DMS 273 (cell line): ENCODE measurements around the gene ITIH1.
"Not testable (repeated sequence)": the region's sequence is repeated elsewhere in the genome, so short reads cannot be mapped to it uniquely, and the experiment has no call there.

Experiments used
- DNase-seq: peaks from one replicate; lab custom pipeline; 2025; ENCODE audit not compliant: unreplicated experiment; lab: John Stamatoyannopoulos, UW

The ITIH1 gene, protein sequence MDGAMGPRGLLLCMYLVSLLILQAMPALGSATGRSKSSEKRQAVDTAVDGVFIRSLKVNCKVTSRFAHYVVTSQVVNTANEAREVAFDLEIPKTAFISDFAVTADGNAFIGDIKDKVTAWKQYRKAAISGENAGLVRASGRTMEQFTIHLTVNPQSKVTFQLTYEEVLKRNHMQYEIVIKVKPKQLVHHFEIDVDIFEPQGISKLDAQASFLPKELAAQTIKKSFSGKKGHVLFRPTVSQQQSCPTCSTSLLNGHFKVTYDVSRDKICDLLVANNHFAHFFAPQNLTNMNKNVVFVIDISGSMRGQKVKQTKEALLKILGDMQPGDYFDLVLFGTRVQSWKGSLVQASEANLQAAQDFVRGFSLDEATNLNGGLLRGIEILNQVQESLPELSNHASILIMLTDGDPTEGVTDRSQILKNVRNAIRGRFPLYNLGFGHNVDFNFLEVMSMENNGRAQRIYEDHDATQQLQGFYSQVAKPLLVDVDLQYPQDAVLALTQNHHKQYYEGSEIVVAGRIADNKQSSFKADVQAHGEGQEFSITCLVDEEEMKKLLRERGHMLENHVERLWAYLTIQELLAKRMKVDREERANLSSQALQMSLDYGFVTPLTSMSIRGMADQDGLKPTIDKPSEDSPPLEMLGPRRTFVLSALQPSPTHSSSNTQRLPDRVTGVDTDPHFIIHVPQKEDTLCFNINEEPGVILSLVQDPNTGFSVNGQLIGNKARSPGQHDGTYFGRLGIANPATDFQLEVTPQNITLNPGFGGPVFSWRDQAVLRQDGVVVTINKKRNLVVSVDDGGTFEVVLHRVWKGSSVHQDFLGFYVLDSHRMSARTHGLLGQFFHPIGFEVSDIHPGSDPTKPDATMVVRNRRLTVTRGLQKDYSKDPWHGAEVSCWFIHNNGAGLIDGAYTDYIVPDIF

DNA sequence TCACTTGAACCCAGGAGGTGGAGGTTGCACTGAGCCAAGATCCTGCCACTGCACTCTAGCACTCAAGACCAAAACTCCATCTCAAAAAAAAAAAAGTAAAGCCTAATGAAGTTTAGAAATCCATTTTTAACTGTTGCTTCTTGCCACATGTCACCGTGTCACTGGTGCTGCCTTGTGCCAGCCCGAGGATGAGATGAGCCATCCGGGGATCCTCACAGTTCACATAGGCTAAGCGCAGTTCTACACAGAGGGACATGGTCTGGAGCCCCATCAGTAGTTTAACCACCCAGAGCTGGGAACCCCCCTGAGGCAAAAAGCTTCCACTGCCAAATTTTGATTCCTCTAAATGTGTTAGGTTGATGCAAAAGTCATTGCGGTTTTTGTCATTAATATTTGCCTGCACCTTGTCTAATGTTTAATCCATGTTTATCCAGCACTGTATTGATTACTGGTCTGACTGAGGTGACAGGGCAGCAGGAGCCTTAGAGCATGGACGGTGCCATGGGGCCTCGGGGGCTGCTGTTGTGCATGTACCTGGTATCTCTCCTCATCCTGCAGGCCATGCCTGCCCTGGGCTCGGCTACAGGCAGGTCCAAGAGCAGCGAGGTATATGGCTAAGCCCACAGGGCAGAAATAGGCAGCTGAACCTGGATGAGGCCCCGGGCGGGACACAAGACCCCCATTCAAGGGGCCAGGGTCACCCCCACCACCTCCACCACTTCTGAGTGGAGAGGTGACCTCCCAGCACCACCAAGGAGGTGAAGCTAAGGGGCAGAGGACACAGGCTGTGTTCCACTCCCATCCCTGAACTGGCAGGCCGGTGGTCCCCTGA is at the start of gene ITIH1:
ITIH1 (plus strand) TSS at position 473 of the 832 bp plus-strand sequence; CDS start at position 490, 17 bp downstream.
- DNase-seq: no peak

DNA sequence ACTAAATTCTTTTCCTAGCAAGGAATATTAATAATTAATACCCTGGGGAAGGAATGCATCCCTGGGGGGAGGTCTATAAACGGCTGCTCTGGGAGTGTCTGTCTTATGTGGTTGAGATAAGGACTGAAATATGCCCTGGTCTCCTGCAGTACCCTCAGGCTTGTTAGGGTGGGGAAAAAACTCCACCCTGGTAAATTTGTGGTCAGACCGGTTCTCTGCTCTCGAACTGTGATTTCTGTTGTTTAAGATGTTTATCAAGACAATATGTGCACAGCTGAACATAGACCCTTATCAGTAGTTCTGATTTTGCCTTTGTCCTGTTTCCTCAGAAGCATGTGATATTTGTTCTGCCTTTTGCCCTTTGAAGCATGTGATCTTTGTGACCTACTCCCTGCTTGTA is 48.6 kb upstream of the ITIH1 start:
- DNase-seq: not testable (repeated sequence)

DNA sequence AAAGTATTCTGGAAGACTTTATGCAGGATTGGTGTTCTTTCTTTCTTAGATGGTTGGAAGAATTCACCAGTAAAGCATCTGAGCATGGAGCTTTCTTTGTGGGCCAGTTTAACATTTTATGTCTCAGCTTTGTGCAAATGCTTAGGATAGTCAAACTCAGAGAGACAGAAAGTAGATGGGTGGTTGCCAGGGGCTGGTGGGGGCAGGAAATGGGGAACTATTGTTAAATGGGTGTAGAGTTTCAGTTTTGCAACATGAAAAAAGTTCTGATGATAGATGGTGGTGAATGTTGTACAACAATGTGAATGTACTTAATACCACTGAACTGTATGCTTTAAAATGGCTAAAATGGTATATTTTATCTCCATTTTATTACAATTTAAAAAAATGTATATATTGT is 46.7 kb upstream of the ITIH1 start:
- DNase-seq: no peak

DNA sequence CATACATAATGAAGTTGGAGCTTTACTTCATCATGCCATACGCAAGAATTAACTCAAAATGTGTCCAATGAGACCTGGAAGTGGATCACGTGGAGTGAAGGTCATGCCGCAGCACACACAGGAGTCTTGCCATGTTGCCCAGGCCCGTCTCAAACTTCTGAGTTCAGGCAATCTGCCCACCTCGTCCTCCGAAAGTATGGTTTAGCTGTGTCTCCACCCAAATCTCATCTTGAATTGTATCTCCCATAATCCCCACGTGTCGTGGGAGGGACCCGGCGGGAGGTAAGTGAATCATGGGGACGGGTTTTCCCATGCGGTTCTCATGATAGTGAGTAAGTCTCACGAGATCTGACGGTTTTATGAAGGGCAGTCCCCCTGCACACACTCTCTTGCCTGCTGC is 45.8 kb upstream of the ITIH1 start:
- no peak for DNase-seq

DNA sequence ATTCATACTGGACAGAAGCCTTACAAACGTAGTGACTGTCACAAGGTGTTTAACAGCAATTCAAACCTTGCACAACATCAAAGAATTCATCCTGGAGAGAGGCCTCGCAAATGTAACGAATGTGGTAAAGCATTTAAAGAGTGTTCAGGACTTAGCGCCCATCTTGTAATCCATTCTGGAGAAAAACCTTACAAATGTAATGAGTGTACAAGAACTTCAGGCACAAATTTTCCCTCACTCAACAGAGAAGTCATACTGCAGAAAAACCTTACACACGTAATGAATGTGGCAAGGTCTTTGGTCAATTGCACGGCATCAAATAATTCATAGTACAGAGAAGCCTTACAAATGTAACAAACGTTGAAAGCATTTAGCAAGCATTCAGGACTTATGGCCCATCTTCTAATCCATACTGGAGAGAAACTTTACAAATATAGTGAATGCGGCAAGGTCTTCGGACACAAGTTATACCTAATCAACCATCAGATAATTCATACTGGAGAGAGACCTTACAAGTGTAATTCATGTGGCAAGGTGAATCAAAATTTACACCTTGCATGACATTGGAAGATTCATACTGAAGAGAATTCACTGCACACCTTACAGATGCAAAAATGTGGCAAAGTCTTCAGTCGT is 44.0 kb upstream of the ITIH1 start:
- no peak for DNase-seq

DNA sequence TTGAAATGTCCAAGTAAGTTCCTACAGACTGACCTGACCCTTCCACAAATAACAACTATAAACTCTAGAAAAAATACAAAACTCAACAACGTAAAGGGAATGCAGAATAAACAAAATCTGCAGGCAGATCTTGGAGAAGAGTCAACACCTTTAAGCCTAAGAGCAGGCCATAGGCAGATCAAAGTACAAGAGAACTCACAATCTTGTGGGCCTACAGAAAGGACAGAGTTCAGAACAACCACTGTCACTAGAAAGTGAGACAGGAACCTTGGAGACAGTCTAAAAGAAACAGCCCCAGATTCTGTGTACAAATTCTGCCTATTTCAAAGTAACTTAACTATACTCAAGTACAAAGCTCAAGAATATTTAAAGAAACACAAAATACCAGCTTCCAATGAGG is 37.7 kb upstream of the ITIH1 start:
- no peak for DNase-seq

DNA sequence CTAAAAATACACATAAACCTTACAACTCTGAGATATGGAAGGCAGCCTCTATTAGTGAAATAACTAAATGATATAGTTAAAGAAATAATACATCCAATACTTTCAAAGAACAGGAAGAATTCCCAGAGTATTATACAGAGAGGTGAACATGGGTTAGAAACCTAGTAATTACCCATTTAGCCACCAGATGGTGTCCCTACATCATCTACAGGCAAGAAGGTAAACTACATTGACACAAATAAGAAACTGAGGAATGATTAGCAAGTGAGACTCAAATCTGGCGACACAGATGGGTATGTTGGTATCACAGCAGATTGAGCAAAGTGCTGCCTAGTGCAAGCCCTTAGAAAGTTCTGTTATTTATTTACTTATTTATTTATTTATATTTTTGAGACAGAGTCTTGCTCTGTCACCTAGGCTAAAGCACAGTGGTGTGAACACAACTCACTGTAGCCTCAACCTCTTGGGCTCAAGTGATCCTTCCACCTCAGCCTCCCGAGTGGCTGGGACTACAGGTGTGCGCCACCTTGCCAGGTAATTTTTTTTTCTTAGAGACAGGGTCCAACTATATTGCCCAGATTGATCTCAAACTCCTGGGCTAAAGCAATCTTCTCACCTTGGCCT is 34.9 kb upstream of the ITIH1 start:
- DNase-seq: peak; percentile 35

DNA sequence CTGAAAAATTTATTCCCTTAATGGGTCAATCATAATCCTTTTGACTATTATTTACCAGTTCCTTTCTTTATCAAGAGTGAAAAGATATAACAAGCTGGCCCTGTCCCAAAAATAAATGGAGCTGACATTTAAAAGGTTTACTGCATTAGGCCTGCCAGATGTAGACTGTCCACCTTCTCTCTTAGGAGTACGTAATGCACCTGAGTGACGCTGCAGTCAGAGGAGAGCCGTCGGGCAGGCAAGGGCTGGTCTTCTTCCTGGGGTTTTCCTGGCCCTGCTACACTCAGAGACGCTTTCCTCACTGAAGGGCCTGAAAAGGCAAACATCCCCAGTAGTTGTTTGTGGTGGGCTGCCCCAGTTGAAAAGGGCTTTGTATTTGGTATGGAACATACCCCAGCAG is 34.2 kb upstream of the ITIH1 start:
- DNase-seq: no peak

DNA sequence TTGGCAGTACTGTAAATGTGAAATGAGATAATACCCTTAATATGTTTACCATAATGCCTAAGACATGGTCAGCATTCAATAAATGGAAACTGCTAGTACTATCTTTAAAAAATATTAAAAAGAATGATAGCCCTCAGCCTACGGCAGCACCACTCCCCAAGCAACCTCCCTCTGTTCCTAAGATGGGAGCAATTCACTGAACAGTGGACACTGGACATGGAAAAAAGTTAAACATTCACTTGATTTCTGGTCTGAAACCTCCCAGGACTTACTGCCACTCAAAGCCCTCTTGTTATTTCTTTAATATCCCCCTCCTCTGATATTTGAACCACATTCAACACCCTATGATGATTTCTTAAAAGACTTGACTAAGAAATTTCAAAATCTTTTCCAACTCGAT is 33.7 kb upstream of the ITIH1 start:
- no peak for DNase-seq

DNA sequence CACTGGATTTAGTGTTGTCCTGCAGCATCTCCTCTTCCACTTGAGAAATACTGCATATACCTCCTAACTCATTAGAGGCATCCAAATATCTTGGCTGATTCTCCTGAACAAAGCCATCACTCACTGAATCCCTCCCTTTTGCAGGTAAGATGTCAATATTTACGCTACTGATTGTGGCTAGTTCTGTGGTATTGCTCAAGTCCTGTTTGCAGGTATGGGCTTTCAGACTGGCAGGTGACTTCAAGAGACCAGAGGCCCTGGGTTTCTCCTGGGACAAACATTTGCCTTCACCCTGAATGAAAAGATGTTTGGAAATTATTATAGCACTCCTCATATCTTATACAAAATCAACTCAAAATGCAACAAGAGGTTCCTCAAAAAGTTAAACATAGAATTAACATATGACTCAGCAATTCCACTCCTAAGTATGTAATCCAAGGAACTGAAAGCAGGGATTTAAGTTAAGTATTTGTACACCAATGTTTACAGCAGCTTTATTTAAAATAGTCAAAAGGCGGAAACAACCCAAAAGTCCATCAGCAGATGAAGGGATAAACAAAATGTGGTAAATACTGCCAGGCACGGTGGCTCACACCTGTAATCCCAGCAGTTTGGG is 25.2 kb upstream of the ITIH1 start:
- no peak for DNase-seq

DNA sequence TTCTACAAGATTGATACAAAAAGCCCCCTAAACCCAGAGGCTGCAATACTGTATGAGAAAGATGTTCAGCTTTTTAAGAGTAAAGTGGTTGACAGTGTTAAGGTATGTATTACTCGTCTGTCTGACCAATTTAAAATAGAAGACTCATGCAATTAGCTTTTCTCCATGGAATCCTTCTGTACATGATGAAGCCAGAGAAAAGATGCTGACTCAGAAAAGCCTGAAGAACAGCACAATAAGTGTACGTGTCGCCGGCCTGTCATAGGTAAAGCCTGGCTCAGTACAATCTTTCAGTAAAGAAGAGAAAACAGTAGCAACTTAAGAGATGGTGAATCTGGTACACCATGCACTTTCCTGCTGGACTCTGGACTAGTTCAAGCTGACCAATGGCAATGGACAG is 23.0 kb upstream of the ITIH1 start:
- DNase-seq: no peak

DNA sequence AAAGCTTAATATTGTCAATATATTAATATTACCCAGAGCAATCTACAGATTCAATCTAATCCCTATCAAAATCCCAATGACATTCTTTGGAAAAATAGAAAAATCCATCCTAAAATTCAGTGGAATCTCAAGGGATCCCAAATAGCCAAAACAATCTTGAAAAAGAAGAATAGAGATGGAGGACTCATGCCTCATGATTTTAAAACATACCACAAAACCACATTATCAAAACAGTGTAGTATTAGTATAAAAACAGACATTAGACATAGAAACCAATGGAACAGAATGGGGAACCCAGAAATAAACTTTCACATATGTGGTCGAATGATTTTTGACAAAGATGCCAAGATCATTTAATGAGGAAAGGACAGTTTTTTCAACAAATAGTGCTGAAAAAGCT is 21.3 kb upstream of the ITIH1 start:
- DNase-seq: no peak

DNA sequence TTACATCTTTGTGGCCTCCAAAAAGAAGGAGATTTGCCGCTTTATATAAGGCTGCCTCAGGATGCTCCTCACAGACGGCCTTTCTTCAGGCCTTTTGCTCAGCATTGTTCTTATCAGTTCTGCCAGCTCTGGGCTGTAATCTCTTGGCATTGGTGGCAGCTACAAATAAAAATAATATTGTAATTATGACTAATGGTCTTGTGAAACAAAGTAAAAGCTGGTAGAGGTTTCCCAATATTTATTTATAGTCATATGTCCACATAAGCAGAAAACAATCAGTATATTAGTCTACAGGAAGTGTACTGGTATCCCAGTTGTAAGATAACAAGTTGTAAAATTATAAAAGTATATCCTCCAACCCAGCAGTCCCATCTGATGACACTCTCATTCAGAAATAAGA is 13.9 kb upstream of the ITIH1 start:
- no peak for DNase-seq

DNA sequence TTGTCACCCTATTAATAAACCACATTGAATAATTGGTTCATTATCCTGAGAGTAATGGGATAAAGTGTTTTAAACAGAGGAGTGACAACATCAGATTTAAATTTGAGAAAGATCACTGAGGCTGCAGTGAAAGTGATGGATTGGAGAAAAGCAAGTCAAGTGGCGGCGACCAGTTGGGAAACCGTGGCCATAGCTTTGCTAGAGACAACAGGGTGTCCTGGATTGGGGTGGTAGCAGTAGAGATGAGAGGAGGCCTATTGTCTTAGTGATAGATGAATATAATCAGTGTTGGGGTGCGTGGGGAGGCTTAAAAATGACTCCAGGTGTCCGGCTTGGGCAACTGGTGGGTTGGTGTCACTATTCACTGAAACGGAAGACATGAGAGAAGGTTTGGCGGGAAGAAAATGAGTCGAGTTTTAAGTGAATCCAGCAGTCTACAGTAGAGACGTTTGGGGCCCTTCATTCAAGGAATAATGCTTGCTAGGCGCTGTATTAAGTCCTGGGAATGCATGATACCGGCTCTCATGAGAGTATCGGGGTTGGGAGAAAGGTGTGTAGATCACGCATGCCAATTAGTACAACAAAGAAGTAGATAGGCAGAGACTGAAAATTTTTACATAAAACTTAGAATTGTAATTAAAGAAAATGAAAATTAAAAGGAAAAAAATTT is 7.5 kb upstream of the ITIH1 start:
- peak; percentile 34 for DNase-seq

DNA sequence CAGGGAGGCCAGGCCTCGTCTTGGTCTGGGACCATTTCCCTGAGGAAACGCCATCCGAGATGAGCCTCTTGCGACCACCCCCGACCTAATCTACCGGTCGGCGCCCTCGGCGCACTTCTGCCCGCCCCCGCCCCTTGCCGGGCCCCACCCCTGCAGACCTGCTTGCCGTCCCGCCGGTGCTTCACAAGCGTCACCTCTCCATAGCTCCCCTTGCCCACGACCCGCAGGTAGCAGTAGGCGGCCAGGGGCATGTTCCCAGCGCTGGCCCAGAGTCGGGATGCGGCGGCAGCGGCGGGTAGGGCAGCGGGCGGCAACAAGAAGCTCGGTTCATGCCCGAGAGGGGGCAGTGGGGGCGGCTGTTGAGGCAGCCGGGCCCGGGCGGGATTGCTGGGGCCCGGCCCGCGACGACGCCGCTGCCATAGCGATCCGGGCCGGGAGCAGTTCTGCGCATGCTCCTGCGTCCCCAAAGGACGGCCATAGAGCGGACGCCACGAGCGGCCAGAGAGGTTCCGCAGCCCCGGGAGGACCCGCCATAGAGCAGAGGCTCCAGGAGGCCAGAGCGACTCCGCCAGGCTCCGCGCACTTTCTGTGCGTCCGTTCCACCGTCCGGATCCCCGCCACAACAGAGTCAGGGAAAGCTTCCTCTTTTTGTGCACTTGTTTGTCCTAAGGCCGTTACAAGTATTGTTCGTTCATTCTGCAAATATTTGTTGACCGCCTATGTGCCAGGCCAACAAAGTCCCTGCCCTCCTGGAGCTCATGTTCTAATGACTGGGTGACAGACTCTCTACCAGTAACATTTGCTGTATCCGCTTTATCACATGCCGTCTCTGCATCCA is 6.7 kb upstream of the ITIH1 start, which contains the start of gene NEK4:
NEK4 (minus strand) TSS at position 445 of the 838 bp plus-strand sequence; CDS start at position 251, 194 bp downstream.
- peak; percentile 93 for DNase-seq

DNA sequence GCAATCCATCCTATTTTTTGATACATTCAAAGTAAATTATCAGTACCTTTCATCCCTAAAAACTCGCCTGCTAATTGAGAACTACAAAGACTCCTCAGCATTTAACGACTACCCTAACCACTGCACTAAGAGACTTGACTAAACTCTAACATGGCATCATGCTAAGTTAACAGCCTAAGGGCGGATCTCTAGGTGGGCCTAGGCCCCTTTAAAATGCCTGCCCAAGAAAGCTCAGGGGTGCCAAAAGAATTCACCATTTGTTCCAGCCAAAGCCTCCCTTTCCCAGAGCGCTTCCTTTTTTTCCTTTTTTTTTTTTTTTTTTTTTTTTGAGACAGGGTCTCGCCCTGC is 6.1 kb upstream of the ITIH1 start:
- no peak for DNase-seq

DNA sequence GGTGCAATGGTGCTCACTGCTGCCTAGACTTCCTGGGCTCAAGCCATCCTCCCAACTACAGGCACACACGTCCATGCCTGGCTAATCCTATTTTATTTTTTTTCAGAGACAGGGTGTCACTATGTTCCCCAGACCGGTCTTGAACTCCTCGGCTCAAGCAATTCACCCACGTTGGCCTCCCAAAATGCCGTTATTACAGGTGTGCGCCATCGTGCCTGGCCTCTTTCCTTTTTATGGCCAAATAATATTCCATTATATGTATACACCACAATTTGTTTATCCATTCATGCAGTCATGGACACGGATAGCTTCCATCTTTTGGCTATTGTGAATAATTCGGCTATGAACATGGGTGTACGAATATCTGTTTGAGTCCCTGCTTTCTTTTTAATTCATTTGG is 5.7 kb upstream of the ITIH1 start:
- DNase-seq: no peak

DNA sequence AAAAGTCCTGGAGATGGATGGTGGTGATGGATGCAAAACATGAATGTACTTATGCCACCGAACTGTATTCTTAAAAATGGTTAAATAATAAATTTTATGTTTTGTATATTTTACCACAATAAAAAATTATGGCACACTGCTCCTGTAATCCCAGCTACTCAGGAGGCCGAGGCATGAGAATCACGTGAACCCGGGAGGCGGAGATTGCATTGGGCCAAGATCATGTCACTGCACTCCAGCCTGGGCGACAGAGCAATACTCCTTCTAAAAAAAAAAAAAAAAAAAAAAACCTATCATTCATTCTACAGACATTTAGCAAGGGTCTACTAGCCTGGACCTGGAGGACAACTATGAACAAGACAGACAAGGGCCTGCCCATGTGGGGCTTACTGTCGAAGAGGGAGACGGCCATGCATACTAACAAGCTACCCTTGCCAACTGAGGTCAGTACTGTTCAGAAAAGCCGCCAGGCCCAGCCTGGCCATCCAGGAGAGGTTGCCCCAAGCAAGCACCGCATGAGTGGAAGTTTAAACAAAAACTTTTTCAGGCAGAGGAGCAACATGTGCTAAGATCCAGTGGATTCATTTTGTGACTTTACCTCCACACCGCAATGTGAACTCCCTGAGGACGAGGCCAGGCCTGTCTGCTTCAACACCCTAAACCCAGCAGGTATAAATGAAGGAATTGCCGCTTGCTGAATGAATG is 3.9 kb upstream of the ITIH1 start:
- DNase-seq: no peak
